B cell (primary cell): Measurements from ENCODE around the gene RIMKLB.
"Not testable (repeated sequence)": the region's sequence is repeated elsewhere in the genome, so short reads cannot be mapped to it uniquely, and the experiment has no call there.

Experiments
- EZH2 ChIP-seq: IDR thresholded peaks from 2 replicates; pipeline ENCODE4 v1.6.1; 2012; ENCODE audit warnings: borderline replicate concordance, low read depth, mild to moderate bottlenecking, moderate library complexity, low read length; ENCODE audit not compliant: insufficient read depth, poor library complexity, severe bottlenecking
- TF ChIP-seq, protein P1 (sequence below): fragments of 200-600 bp; IDR thresholded peaks from one replicate; pipeline ENCODE4 v1.8.0; 2022; ENCODE audit warnings: antibody characterized with exemption, mild to moderate bottlenecking

DNA sequence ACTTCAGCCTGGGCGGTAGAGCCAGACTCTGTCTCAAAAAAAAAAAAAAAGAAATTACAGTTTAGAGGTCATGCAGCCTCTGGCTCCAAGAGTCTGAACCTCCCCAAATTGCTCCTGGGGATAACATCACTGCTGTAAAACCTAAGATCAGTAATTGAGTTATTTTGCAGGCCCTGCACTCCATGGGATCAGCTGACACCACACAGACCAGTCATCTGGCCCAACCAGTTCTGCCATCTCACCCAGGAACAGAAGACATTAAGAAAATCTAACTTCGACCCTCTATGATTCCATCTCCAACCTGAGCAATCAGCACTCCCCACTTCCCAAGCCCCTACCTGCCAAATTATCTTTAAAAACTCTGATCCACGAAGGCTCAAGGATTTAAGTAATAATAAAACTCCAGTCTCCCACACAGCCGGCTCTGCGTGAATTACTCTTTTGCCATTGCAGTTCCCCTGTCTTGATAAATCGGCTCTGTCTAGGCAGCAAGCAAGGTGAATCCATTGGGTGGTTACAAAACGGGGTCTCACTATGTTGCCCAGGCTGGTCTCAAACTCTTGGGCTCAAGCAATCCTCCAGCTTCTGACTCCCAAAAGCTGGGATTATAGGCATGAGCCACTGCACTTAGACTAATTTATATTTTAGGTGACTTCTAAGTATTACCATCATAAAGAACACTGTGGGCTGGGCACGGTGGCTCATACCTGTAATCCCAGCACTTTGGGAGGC lies 123.1 kb downstream of the RIMKLB start:
- TF ChIP-seq, protein P1, sequence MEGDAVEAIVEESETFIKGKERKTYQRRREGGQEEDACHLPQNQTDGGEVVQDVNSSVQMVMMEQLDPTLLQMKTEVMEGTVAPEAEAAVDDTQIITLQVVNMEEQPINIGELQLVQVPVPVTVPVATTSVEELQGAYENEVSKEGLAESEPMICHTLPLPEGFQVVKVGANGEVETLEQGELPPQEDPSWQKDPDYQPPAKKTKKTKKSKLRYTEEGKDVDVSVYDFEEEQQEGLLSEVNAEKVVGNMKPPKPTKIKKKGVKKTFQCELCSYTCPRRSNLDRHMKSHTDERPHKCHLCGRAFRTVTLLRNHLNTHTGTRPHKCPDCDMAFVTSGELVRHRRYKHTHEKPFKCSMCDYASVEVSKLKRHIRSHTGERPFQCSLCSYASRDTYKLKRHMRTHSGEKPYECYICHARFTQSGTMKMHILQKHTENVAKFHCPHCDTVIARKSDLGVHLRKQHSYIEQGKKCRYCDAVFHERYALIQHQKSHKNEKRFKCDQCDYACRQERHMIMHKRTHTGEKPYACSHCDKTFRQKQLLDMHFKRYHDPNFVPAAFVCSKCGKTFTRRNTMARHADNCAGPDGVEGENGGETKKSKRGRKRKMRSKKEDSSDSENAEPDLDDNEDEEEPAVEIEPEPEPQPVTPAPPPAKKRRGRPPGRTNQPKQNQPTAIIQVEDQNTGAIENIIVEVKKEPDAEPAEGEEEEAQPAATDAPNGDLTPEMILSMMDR = not testable (repeated sequence)
- not testable (repeated sequence) for TF ChIP-seq EZH2
